HG03378 (cell line): ENCODE measurements around the gene SEMA3C.
A peak's percentile ranks its signal among the peaks of the same experiment; 100 is the strongest.
"Not testable (repeated sequence)": the region's sequence is repeated elsewhere in the genome, so short reads cannot be mapped to it uniquely, and the experiment has no call there.

Source experiments
- ATAC-seq: cut with Tn5 transposase; IDR thresholded peaks from one replicate; pipeline ENCODE4 v1.9.1; 2021; ENCODE audit warnings: mild to moderate bottlenecking, moderate library complexity; ENCODE audit not compliant: unreplicated experiment

SEMA3C gene

GRCh38 chr7:80929619-80930018 lies 10.8 kb upstream of the SEMA3C start:
- no peak for ATAC-seq

- ATAC-seq = not testable (repeated sequence)
These were observed 8.1 kb upstream of the SEMA3C start for GRCh38 chr7:80926955-80927354.

GRCh38 chr7:80924090-80924489 lies 5.2 kb upstream of the SEMA3C start:
- no peak for ATAC-seq

- ATAC-seq = no peak
These were observed 4.4 kb upstream of the SEMA3C start for GRCh38 chr7:80923211-80923612.

- ATAC-seq = no peak
These were observed 3.6 kb upstream of the SEMA3C start for GRCh38 chr7:80922253-80923049.

- no peak for ATAC-seq
These were observed 2.3 kb upstream of the SEMA3C start for GRCh38 chr7:80921130-80921529.

GRCh38 chr7:80918399-80918798 lies 452 bp downstream of the SEMA3C start:
- peak; percentile 66 for ATAC-seq

GRCh38 chr7:80916770-80917741 lies 1.8 kb downstream of the SEMA3C start:
- no peak for ATAC-seq

- ATAC-seq = no peak
These were observed 8.6 kb downstream of the SEMA3C start for GRCh38 chr7:80910228-80910627.

GRCh38 chr7:80908360-80908797 lies 10.5 kb downstream of the SEMA3C start:
- no peak for ATAC-seq

GRCh38 chr7:80907612-80908011 lies 11.2 kb downstream of the SEMA3C start:
- ATAC-seq = no peak

- ATAC-seq = no peak
These were observed 11.7 kb downstream of the SEMA3C start for GRCh38 chr7:80907141-80907601.

- ATAC-seq = no peak
These were observed 13.5 kb downstream of the SEMA3C start for GRCh38 chr7:80905334-80905733.

- no peak for ATAC-seq
These were observed 16.0 kb downstream of the SEMA3C start for GRCh38 chr7:80902716-80903308.

- ATAC-seq = no peak
These were observed 16.8 kb downstream of the SEMA3C start for GRCh38 chr7:80902019-80902418.

GRCh38 chr7:80900583-80901576 lies 18.0 kb downstream of the SEMA3C start:
- ATAC-seq = no peak

GRCh38 chr7:80896906-80897598 lies 21.8 kb downstream of the SEMA3C start:
- no peak for ATAC-seq

- ATAC-seq = no peak
These were observed 23.8 kb downstream of the SEMA3C start for GRCh38 chr7:80895056-80895455.

GRCh38 chr7:80891259-80891544 lies 27.6 kb downstream of the SEMA3C start:
- no peak for ATAC-seq
